Measurements from ENCODE around the gene PEX7.
"Not testable (repeated sequence)": the region's sequence is repeated elsewhere in the genome, so short reads cannot be mapped to it uniquely, and the experiment has no call there.

Gene PEX7

DNA sequence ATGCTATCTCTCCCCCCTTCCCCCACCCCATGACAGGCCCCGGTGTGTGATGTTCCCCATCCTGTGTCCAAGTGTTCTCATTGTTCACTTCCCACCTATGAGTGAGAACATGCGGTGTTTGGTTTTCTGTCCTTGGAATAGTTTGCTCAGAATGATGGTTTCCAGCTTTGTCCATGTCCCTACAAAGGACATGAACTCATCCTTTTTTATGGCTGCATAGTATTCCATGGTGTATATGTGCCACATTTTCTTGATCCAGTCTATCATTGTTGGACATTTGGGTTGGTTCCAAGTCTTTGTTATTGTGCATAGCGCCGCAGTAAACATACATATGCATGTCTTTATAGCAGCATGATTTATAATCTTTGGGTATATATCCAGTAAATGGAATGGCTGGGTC is 24.1 kb downstream of the PEX7 start:
- DNase-seq: not testable (repeated sequence)

DNA sequence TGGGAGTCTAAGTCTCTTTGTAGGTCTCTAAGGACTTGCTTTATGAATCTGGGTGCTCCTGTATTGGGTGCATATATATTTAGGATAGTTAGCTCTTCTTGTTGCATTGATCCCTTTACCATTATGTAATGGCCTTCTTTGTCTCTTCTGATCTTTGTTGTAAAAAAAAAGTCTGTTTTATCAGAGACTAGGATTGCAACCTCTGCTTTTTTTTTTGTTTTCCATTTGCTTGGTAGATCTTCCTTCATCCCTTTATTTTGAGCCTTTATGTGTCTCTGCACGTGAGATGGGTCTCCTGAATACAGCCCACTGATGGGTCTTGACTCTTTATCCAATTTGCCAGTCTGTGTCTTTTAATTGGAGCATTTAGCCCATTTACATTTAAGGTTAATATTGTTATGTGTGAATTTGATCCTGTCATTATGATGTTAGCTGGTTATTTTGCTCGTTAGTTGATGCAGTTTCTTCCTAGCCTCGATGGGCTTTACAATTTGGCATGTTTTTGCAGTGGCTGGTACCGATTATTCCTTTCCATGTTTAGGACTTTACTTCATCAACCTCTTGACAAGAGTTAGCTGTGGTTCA is 27.7 kb downstream of the PEX7 start:
- DNase-seq: not testable (repeated sequence)

DNA sequence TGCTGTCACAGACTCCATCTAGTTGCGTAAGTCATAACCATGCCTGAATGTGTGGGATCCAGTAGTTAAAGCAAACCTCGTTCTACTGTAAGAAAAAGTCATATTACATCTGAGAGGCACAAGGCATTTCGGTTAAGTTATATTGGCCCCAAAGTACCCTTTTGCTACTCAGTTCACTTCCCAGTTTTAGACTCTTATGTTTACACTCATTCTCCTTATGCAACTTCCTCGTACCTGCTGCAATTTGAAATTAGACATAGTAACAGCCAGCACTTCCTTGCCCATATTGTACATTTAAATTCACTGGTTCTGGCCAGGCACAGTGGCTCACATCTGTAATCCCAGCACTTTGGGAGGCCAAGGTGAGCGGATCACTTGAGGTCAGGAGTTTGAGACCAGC is 37.0 kb downstream of the PEX7 start:
- DNase-seq: no peak

DNA sequence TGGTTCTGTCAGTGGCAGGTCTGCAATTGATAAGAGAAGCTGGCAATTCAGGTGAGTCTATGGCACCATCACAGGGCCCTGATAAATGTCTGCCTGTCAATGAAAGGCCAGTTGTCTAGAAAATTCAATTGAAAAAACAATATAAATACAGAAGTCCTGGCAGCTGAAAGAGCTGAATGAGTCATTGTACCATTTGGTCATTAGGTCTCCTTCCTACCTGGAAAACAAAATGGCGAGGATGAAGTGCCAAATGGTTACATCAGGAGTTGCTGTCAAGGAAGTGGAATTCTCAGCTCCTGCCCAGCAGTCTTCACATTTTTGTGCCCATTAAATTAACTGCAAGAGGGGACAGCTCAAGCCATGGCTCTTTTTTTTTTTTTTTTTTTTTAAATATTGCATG is 37.7 kb downstream of the PEX7 start:
- DNase-seq: no peak

DNA sequence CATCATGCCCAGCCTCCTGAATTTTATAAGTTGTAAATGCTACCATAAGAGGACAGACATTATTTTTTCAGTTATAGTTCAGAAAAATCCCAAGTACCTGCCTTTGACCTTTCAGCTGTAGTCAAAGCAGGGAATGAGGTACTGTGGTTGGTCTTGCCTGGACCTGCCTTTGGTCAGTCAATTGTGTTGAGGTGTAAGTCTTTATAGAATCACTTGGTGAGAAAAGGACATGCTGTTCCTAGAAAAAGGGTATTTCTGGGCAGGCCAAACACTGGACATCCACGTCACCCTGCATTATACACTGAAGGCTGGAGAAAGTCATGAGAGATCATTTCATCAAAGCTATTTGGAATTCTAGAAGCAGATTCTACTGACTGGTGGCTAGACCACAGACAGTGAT is 40.3 kb downstream of the PEX7 start:
- DNase-seq: no peak

DNA sequence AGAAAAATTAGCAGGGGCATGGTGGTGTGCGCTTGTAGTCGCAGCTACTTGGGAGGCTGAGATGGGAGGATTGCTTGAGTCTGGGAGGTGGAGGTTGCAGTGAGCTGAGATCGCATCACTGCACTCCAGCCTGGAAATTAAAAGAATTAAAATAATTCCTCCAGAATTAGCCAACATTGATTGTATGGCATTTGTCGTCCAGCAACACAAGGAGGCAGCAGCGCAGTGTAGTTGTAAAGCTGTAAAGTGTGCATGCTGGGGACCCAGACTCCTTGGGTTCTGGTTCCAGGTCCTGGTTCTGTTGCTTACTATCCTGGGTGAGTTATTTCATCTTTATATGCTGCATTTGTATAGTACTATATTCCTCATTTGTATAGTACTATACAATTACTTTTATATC is 41.4 kb downstream of the PEX7 start:
- DNase-seq: no peak

DNA sequence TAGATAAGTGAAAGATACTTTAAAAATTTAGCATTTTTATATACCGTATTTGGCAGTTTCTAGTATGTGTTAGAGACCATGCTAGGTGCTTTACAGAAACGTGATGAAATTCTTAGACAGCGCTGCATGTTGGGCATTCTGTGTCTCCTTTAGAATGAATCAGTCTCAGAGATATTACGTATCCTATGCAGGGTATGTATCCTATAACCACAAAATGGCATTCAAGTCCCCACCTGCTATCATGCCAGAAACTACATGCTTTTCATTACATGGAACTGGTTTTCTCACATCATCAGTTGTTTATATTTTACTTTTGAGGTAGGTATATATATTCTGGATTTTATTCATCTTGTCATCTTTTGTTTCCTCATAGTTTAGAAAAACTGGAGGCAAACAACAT is 42.3 kb downstream of the PEX7 start:
- no peak for DNase-seq

DNA sequence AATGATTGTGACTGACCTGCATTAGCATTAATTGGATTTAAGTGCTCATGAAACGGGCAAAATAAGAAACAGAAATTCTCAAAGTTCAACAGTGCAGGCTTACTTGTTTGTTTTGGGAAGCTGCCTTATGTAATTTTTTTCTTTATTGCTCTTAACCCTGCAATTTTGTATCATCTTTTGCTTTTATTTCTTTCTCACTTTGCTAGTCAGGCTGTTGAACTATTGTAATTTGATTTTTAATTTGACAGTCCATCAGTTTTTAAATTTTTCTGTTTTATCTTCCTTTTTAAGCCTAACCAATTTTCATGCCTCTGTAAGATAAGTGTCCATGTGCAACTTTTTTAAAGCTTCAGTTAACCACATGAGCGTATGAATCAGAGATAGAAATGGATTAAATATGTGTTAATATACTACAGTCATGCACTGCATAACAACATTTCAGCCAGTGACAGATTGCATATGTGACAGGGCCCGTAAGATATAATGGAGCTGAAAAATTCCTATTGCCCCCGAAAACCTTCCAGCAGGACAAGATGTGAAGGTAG is 44.6 kb downstream of the PEX7 start:
- no peak for DNase-seq

DNA sequence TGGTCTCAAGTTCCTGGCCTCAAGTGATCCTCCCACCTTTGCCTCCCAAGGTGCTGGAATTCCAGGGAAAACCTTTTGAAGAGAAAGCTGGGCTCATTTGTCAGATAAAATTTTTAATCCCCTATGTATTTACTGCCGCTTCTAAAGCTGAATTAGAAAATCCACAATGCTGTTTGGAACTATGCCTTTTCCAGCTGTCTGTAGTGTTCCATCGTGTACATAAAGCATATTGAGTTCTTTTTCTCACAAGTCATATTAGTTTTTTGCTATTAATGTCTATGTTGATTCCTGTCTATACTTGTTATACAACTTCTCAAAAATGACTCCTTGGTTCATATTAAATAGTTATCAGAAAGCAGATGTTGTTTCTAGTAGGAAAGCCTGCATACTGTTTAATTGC is 47.1 kb downstream of the PEX7 start:
- no peak for DNase-seq

DNA sequence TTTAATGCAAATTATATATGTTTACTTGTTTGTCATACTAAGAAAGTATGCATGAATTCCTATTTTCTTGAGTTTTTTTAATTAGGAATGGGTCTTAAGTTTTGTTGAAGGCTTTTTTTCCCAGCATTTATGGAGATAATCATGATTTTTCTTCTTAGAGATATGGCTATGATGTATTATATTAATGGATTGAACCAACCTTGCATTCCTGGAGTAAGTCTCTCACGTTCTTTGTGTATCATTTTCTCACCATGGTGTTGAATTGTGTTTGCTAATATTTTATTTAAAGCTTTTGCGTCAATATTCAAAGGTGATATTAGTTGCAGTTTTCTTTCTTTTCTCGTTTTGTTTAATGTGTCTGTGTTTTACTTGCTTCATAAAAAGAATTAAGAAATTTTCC is 51.4 kb downstream of the PEX7 start:
- no peak for DNase-seq

DNA sequence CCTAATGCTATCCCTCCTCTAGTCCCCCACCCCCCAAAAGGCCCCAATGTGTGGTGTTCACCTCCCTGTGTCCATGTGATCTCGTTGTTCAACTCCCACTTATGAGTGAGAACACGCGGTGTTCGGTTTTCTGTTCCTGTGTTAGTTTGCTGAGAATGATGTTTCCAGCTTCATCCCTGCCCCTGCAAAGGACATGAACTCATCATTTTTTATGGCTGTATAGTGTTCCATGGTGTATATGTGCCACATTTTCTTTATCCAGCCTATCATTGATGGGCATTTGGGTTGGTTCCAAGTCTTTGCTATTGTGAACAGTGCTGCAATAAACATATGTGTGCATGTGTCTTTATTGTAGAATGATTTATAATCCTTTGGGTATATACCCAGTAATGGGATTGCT is 54.1 kb downstream of the PEX7 start:
- DNase-seq: not testable (repeated sequence)

DNA sequence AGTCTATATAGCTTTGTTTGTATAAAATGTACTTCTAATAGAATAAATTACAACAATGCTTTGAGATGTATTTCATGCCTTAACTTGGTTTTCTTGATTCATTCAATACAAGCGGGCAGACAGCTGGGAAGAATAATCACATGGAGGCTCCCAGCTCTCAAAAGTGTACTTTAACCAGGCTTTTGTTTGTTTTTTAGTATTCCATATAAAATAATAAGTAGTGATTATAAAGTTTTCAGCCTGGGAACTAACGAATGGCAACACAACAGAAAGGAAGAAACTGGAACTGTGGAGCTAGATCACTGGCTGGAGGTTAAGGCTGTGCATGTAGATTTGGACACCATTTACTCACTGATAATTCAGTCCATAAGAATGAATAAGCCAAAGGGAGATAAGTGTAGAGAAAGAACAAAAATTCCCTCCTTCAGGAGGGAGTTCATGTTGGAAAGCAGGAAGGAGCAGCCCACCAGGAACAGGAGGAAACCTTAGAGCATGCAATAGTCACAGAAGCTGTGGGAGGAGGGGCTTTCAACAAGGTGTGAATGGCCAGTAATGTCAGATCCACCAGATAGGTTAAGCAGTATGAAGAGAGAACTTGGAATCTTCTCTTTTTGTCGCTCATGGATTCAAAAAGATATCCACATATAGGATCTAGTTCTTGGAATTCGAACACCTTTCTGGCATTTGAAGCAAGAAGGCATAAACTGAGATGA is 58.5 kb downstream of the PEX7 start:
- DNase-seq: no peak

DNA sequence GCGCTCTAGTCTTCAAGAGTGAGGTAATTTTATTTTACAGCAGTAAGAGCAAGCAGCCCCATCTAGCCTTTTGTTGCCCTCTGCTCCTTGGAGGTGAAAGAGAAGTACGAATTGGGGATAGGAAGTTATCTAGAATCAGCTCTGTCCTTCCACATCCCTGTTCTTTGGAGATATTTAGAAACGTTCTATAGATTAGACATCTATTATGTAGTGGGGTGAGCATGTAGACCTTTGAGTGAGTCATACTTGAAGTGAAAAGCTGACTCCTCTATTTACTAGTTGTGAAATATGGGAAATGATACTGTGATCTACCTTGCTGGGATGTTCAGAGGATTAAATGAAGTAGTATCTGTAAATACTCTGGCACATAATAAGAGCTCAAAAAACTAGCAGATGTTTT is 63.7 kb downstream of the PEX7 start:
- no peak for DNase-seq

DNA sequence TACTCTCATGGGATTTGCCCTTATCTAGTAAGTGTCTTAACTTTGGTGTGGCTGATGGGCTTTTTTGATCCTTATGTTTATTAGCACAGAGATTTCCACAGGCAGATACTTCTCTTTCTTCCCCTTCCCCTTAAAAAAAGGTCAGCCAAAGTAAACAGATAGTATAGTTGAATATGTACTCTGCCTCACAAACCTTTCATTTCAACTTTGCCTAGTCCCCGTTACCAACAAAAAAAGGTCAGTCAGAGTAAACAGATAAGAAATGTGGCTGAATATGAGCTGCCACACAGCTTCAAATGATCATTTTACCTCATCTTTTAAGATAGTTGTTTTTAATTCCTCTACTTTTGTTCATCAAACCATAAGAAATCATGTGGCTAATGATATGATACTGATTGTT is 65.6 kb downstream of the PEX7 start:
- DNase-seq: no peak

DNA sequence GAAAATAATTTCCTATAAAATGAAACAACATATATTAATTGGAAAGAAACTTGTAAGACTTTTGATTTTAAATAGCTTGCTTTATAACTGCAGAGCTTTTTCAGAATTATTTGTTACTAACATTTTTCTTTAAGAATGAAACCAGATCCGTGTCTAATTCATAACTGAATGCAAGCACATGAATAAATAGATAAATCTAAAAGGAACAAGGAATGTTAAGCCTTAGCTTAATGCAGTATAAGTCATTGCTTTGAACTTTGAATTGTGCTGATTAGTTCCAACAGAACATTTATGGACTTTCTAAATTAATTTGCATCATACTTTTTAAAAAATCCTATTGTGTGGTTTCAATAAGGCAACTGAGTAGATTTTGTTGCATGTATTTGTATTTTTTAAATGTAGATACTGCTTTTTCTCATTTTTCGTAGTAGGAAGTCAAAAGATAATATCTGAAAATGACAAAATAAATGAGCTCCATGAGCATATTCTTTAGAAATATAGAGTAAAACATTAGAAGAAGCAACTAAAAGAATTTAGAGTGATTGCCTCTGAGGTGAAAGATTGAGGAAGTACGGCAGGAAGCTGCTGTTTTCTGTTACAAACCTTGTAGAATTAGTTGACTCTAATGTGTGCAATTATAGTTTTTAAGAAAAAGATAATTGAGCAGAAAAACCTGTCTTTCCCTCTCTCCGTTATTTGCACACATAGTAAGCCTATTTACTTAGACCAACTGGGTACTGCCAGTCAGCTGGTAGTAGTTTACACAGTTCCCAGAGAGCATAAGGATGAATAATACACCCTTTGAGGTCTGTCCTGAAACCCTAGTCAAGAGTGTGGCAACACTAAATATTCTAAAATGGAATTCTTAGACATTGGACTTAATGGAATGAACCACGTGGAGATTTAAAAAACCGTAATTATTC is 67.1 kb downstream of the PEX7 start:
- no peak for DNase-seq

DNA sequence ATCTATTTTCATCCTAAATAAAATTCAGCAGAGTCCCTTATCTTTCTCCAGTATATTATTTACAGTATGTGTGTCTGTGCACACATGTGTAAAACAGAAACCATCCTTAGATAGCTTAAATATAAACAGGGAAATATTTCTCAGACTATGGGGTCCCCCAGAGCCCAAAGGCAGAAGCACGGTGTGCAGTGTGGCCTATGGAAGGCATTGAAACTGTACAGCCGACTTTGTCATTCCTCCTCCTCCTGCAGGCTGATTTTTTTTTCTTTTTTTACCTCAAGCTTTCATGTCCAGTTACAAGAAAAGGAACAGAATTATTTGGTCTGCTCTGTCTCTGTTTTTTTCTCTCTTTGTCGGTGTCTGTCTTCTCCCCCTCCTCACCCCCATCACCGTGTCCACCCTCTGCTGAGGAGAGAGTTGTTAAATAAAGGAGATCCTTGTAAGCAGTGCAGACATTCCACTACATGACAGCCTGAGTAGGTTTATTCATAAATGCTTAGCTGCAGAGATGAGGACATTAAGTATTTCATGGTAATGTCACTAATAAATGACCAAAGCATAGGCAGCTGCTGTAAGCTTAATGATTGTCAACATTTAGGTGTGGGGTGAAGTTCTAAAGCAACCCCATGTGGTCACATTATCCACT is 67.9 kb downstream of the PEX7 start:
- DNase-seq: no peak

DNA sequence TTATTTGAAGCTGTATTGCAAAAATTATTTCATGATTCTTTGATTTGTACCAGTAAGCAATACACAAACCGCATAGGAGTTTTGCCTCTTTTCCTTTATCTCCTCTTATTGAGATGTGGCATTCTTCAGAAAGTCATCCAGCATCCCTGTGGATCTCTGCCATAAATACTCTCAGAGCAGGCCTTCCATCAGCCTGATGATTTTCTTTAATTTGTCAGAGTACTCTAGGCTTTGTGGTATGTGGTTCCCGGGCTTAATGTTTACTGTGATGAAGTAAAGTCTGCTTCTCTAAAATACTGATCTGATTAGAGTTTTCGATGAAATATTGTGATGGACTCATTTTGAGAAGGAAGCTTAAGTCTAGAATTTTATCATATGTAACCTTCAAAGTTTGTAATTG is 68.6 kb downstream of the PEX7 start:
- DNase-seq: no peak

DNA sequence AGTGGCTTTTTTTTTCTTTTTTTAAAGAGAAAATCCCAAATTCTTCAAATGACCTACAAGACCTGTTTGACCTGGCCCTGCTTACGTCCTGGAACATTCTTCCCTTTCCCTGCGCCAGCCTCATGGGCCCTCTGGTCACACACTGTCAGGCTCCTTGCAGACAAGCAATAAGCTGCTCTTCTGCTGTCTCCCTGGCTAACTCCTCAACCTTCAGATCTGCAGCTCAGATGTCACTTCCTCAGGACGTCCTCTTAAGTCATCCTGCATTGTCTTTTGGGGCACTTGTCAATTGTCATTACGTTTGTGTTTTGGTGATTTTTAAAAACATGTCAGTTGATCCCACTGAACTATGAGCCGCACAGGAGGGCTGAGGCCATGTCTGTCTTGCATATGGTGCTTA is 70.8 kb downstream of the PEX7 start:
- DNase-seq: no peak

DNA sequence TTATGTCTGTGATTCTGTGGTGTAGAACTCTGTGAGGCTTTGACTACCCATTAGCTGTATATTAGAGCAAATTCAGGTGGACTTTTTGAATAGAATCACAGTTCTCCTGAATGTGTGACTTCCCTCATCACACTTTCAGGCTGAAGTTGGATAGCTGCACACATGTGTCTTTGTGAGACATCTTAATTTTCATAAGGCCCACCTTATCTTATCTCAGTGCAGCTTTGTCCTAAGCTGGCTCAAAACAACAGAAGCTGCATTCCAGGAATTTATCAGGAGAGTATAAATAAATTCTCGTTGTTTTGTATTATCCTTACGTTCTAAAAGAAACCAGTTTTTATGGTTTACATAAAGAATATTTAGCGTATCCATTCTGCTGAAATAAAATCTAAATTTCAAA is 73.5 kb downstream of the PEX7 start:
- DNase-seq: no peak

DNA sequence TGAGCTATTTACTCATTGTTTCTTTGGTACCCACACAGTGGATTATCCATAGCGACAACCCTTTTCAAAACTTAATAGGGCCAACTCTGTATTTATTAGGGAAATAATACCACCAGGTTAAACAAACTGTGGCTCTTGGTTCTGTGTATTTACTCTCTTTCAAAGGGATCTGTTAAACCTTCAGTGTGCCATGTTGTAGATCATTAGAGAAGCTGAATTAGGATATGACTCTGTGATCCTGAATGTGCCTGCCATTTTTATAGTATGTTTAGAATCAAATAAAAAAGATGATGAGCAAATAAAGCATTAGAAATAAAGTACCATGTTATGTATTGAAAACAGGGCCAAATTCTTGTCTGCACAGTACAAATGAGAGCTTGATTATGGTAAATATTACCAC is 74.7 kb downstream of the PEX7 start:
- no peak for DNase-seq

DNA sequence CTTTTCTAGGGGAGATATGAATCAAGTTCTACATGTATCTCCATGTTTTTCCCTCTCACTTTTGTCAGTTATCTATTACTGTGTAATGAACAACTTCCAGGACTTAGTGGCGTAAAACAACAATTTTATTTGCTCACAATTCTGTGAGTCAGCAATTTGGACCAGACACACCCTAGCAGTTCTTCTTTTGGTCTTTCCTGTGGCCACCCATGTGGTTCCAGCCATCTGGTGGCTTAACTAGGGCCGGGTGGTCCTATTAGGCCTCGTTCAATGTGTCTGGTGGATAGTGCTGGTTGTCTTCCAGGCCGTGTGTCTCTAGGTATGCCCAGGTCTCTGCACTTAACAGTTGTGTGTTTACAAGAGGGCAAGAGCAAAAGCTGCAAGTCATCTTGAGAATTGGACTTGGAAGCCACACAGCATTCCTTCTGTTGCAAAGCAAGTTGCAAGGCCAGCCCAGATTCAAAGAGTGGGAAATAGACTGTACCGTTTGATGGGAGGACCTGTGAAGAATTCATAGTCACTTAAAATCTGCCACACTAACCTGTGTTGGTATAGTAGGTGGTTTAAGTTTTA is 78.9 kb downstream of the PEX7 start:
- DNase-seq: no peak

DNA sequence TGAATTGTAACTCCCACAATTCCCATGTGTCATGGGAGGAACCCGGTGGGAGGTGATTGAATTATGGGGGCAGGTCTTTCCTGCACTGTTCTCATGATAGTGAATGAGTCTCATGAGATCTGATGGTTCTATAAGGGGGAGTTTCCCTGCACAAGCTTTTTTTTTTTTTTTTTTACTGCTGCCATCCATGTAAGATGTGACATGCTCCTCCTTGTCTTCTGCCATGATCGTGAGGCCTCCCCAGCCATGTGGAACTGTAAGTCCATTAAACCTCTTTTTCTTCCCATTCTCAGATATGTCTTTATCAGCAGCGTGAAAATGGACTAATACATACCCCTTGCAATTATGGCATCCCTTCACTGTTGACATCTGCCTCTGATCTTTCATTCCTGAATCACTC is 82.1 kb downstream of the PEX7 start:
- DNase-seq: not testable (repeated sequence)

DNA sequence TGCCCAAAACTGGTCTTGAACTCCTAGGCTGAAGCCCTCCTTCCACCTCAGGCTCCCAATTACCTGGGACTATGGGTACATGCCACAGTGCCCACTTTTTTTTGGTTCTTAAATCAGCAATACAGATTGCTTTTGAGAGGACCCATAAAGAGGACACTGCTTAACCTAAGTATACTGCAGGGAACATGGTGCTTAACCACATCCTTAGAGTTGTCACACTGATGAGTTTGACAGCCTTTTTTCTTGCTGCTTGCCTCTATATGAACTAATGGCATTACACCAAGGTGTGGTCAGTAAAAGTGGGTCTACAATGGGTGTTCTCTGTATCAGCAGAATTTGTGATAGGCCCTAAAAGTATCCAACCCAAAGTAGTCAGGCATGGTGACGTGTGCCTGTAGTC is 92.6 kb downstream of the PEX7 start:
- DNase-seq: no peak

Data from RPMI8226 (cell line).